HG03442 (cell line): ENCODE data around the gene SCN1B.
A peak's percentile ranks its signal among the peaks of the same experiment; 100 is the strongest.
"Not testable (repeated sequence)": the region's sequence is repeated elsewhere in the genome, so short reads cannot be mapped to it uniquely, and the experiment has no call there.

ENCODE experiments used
- ATAC-seq: cut with Tn5 transposase; IDR thresholded peaks from one replicate; pipeline ENCODE4 v1.9.1; 2021; ENCODE audit warnings: mild to moderate bottlenecking, moderate library complexity; ENCODE audit not compliant: unreplicated experiment

The SCN1B gene

DNA sequence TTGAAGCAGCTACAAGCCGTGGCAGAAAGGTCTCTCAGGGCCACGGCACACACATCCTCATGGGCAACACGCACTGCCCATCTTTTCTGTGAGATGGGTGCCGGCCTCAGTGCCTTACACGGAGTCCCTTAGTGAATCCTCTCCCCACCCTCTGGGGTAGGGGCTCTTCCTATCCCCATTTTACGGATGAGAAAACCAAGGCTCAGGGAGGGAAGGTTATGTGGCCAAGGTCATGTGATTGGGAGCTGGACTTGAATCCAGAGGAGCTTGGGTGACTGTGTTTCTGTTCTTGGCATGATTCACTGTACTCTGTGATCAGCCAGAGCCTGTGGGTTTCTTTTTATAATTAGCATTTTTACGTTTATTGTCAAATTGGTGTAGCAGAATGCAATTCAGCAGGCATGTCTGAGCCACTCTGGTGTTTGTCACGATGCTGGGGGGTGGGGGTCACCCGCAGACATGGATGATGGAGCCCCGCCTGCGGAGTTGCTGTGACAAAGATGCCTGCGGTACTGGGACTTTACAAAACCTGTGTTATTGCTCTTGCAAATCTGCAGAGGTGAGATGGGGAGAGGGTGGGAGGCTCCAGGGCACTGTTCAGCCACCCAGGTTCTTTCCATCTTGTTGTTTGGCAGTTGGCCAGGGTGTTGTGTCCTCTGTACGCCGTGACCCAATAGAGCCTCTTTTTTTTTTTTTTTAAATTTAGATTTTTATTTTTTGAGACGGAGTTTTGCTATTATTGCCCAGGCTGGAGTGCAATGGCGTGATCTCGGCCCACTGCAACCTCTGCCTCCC is 4.5 kb downstream of the SCN1B start:
- ATAC-seq, result no peak

DNA sequence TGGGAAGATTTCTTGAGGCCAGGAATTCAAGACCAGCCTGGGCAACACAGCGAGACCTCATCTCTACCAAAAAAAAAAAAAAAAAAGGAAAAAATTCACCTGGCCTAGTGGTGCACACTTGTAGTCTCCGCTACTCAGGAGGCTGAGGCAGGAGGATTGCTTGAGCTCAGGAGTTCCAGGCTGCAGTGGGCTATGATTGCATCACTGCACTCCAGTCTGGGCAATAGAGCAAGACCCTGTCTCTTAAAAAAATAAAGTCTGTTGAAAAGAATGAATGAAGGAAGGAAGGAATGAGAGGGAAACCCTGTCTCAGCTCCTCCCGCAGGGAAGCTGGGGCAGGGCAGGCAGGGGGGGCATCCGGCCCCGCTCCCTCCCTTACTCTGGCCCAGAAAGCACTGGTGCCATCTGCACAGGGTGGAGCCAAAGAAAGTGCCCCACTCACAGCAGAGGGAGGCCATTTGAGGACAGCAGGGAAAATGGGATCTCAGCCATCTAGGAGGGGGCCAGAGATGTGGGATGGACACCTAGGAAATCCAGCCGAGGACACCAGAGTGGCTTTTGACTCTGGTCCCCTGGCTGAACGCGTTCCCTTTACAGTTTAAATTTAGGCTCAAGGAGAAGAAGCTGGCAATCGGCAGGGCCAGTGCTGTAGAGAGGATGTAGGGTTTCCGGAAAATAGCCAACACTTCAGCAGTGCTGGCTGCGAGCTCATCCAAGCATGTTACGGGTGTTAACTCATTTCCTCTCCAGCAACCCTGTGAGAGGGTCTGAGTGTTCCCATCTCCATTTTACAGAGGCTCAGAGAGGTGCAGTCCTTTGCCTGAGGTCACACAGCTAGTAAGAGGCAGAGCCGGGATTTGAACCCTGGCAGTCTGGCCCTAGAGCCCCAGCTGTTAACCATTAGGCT is 7.7 kb downstream of the SCN1B start:
- no peak for ATAC-seq

DNA sequence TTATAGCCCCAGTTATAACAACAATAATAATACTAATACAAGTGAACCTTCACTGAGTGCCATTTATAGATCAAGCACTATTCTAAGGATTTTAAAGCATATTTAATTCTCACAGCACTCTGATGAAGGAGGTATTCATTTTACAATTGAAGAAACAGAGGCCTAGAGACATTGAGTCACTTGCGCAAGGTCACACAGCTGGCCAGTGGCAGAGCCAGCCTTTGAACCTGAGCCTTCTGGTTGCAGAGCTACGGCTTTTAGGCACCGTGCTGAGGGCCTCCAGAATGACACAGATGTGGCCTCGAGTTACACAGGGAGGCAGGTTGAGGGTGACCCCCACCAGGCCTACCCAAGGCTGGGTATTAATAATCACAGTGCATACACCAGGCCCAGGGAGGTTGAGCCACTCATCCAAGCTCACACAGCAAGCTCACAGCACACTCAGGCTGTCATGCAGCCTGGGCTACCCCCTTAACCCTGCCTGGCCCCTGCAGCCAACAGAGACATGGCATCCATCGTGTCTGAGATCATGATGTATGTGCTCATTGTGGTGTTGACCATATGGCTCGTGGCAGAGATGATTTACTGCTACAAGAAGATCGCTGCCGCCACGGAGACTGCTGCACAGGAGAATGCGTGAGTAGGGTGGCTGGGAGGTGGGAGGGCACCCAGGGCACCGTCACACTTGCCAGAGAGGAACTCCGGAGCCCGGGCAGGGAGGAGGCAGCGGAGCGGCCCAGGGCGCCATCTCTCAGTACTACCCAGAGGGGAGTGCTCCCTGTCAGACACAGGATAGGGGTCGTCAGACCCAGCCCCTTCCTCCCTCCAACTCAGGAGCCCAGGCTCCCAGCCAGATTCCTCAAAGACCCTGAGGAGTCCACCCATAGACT is 8.6 kb downstream of the SCN1B start:
- no peak for ATAC-seq

DNA sequence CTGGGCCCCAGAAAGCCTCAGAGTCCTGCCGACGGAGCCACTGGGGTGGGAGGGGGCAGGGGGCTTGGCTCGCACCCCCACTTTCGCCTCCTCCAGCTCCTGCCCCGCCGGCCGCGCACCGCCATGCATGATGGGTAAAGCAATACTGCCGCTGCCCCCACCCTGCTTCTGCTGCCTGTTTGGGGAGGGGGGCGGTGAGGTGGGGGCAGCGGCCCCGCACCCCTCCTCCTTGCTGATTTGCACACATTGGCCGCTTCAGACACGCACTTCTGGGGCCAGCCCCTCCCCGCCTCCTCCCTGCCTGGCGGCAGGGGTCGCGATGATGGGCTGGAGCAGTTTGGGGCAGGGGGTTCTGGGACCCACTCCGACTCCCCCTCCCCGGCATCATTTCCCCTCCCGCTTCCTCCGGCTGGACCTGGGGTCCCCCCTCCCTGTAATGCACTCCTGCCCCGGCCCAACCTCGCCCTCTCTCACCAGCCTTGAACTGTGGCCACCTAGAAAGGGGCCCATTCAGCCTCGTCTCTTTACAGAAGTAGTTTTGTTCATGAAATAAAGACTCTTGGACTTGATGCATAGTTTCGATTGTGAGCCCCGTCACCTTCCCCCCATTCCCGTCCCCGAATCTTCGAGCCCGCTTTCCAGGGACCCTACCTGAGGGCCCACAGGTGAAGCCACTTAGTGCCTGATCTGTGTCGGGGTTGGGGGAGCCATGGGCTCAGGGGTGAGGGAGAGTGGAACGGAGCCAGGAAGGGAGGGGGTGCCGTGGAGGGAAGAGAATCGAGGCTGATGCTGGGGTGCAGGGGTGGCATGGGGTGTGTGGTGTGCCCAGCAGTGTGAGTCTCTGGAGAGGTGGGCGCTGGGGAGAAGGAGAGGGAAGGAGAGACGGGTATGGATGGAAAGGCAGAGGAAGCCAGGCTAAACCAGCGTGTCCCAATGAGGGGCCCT is 9.9 kb downstream of the SCN1B start:
- ATAC-seq, result no peak

DNA sequence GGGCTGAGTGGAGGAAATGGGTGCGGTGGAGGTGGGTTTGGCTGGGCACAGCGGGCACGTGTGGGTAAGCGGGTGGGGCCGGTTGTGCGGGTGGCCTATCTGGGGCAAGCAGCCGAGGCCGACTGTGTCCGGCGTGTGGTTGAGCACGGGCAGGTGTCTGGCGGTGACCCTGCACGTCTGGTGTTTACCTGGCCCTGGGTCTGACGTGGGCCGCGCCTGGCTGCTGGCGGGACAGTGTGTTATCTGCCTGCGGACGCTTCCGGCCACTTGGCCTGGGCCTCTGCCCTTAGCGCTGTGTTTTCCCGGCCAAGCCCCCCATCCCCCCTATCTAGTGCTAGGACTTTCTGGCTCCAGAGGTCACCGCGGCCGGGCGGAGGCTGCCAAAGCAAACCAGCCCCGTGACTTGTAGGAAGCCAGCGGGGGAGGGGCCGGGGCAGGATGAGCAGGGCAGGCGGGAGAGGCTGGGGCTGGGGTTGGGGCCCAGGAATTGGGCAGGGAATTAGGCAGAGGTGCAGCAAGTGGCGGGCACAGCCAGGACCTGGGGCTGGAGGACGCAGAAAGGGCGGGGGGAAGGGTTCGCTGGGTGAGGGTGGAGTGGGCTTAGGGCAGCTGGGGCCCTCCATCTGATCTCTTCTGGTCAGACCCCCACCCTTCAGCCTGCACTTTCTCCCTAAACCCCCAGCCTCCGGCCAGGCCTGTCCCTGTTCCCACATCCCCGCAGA is 10.7 kb downstream of the SCN1B start:
- no peak for ATAC-seq

DNA sequence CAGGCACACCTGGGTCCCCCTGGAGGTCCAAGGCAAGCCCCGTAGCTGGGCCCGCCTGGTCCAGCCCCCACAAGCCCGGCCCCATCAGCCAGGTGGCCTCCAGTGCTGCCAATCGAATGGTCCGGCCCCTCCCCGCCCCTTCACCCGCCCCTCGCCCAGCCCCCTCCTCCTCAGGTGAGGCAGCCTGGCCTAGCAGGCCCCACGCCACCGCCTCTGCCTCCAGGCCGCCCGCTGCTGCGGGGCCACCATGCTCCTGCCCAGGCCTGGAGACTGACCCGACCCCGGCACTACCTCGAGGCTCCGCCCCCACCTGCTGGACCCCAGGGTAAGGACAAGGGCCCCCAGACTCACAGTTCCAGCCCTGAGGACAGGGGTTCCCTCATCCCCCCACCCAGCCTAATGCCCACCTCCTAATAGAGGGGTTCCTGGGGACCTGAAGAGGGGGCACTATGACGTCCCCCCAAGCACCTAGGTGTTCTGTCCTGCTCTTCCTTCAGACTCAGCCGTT is 11.3 kb downstream of the SCN1B start, which contains the start of gene HPN:
Gene HPN, plus strand, starts transcription at position 174 of the 508 bp plus-strand sequence. CDS start 786 bp downstream, outside the sequence.
- ATAC-seq, result no peak

DNA sequence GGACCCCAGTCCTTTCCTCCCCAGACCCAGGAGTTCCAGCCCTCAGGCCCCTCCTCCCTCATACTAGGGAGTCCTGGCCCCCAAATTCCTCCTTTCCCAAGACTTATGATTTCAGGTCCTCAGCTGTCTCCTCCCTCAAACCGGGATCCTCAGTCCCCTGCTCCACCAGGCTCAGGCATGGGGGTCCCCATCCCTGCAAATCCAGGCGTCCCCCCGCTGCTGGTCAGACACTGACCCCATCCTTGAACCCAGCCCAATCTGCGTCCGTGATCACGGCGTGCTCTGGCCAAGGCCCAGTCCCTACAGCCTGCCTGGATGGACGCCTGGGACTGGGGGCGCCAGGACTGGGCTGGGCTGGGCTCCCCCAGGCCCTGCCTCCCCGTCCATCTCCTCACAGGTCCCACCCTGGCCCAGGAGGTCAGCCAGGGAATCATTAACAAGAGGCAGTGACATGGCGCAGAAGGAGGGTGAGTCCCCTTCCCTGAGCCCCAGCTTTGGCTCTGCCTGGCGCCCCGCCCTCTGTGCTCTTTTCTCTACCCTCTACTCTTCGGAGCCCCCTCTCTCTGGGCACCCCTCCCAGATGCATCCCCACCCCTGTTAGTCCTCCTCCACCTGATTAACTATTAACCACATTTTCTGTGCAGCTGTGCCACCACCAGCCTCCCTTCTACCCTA is 11.9 kb downstream of the SCN1B start:
- no peak for ATAC-seq

DNA sequence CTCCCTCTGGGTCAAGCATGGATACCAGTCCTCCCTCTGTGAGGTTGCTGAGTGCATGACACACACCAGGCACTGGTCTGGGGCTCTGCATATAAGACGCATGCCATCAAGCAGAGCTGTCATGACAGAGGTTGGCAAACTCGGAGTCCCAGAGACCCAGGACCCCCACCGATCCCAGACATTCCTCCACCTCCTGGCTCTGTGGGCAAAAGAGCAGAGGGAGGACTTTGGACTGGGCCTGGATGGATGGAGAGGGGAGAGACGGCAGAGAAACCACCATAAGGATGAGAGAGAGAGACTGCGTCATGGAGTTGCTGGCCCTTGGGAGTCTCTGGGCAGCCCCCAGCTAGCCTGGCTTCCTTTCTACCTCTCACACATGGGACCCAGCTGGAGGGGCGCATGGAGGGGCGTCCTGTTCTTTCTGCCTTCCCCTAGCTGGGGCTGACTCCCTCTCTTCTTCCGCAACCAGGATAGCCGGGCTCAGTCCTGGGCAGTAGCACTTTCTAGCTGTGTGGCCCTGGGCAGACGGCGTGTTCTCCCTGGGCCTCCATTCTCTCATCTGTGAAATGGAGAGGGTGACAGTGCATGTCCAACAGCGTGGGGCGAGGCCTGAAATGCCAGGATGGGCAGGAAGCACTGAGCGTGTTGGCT is 12.8 kb downstream of the SCN1B start:
- ATAC-seq, result no peak

DNA sequence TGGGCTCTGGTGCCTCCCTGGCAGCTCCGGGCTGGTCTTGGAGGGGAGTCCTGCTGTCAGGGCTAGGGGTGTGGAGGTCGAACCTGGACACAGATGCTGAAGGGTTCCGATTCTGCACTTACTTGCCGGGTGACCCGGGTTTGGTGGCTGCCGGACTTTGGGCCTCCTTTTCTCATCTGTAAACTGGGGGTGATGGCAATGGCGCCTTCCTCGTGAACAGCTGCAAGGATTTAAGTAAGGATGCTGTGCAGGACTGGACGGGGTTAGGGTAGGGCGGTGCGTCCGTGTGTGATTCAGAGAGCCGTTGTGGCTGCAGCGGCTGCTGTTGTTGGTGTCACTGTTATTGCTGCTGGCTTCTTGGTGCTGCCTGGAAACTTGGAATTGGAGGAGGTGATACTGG is 13.6 kb downstream of the SCN1B start:
- ATAC-seq, result no peak

DNA sequence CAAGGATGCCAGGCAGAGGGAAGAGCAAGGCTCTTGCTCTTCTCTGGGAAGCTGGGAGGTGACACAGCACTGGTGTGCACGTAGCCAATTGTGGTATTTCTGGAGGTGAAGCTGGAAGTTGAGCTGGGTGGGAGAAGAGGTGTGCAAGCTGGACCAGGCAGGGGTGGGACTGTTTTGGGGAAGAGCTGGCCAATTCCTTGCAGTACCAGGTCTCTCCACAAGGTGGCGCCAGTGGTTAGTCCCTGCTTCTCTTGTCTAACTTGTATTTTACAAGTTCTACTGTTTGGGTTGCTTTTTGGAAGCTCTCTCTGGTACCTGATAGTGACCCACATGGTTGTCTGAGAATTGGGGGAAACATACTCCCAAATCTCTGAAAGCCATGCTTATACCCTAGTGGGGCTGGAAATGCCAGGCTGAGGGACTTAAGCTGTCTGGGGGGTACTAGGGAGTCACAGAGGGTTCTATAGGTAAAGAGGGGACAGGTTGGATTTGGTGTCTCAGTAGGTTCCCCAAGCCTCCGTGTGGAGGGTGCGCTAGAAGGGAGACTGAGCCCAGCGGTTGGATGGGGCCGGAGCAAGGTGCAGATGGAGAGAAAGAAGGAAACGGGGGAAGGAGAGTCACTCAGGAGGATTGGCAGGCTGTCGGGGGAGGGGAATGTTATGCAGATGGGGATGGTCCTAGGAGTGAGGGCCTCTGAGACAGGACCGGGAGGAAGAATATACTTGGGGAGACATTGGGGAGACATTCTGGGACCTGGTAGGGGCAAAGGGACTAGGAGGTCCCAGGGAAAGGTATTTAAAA is 14.2 kb downstream of the SCN1B start:
- ATAC-seq, result no peak

DNA sequence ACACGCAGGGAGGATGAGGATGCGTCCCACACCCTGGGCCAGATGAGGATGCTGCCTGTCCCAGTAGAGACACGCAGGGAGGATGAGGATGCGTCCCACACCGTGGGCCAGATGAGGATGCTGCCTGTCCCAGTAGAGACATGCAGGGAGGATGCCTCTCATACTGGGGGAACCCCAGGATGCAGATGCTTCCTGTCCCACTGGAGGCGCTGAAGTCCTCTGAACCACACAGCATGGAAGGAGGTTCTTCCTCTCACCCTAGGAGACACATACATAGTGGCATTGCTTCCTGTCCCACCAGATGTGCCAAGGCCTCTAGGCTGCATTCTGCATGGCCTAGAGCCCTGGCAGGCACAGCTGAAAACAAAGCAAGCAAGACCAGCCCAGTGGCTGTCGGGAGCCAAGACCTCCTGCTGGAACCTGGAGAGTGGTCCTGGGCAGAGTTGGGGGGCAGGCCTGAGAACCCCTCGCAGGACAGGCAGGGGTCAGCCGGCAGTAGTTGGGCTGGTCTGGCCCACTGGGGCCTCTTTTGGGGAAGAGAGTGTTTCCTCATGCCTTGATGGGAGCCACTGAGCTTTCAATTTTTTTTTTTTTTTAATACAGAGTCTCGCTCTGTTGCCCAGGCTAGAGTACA is 15.5 kb downstream of the SCN1B start:
- ATAC-seq, result peak; percentile 49

DNA sequence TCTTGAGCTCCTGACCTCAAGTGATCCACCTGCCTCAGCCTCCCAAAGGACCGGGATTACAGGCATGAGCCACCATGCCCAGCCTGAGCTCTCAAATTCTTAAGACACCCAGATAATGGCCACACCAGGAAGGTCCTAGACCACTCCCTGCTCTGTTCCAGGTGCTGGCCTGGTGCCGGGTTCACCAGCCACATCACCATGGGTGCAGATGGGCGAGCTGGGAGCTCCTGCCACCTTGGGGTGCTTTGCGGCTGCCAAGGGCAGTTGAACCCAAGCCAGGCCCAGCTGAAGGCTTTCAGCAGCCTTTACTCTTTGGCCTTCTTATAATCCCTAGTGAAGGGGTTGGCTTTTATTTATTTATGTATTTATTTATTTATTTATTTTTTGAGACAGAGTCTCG is 16.2 kb downstream of the SCN1B start:
- ATAC-seq, result no peak

DNA sequence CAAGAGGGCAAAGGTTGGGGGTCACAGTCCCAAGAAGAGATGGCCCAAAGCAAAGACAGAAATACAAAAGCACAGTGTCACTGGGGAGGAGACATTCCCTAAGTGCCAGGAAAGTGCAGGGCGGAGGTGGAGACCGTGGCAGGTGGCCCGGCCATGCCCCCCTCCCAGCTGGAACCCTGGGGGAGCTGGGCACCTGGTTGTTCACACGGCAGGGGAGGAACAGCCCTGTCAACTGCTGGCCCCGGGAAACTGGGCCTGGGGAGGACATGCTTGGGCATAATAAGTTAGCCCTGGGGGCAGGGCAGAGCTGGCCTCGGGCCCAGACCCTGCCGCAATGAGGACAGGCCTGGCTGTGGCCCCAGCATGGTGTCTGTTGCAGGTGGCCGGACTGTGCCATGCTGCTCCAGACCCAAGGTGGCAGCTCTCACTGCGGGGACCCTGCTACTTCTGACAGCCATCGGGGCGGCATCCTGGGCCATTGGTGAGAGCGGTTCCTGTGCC is 18.7 kb downstream of the SCN1B start:
- no peak for ATAC-seq

DNA sequence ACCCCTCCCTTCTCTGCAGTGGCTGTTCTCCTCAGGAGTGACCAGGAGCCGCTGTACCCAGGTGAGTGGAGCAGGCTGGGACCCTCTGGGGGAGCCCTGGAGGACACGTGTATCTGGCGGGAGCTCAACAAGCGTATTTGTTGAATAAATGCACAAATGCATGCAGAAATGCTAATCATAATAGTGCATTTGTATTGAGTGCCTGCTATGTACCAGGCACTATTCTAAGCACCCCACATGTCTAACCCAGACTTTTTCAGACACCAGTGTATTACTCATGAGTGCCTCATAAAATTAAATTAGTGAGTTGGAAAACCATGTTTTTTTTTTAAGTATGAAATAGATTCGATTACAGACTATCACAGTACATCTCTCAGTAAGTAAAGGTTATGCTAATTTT is 19.2 kb downstream of the SCN1B start:
- ATAC-seq, result no peak

DNA sequence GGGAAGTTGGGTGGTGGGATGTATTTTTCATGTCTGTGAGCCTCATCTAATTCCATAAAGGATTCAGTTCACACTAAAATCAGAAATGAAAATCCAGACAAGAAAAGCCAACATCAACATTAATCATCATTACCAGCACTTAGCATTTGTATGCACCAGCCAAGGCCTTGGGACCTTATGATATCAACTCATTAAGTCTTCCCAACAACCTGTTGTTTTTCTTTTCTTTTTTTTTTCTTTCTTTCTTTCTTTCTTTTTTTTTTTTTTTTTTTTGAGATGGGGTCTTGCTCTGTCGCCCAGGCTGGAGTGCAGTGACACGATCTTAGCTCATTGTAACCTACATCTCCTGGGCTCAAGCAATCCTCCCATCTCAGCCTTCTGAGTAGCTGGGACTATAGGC is 20.4 kb downstream of the SCN1B start:
- not testable (repeated sequence) for ATAC-seq

DNA sequence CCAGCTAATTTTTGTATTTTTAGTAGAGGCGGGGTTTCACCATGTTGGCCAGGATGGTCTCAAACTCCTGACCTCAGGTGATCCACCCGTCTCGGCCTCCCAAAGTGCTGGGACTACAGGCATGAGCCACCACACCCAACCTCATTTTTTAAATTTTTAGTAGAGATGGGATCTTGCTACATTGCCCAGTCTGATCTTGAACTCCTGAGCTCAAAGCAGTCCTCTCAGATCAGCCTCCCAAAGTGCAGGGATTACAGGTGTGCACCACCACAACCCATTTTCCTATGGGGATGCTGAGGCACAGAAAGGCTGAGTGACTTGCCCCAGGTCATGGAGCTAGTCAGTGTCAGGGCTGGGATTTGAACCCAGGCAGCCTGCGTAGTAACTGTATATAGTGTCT is 21.0 kb downstream of the SCN1B start:
- not testable (repeated sequence) for ATAC-seq
